Neural cell (in vitro differentiated cells): ENCODE results near the gene DUS1L.

Experiments
- EZH2 ChIP-seq: fragments of 200-600, 300-800 bp; shearing (Covaris generic), sonication (generic); IDR thresholded peaks from 2 replicates; pipeline ENCODE4 v1.6.1; 2014; ENCODE audit warnings: antibody characterized with exemption, low read length, borderline replicate concordance, mild to moderate bottlenecking; ENCODE audit not compliant: insufficient read depth, poor library complexity, severe bottlenecking
- MXI1 ChIP-seq: fragments of 450-650 bp; conservative IDR thresholded peaks from 2 replicates; pipeline ENCODE4 v1.6.1; 2014; ENCODE audit warnings: antibody characterized with exemption, mild to moderate bottlenecking; ENCODE audit not compliant: poor library complexity, severe bottlenecking
- POLR2AphosphoS5 ChIP-seq: IDR thresholded peaks from 2 replicates; pipeline ENCODE4 v1.6.1; 2012
- TF ChIP-seq, protein P1 (sequence below): fragments of 450-650 bp; IDR thresholded peaks from 2 replicates; pipeline ENCODE4 v1.5.1; 2014; ENCODE audit warnings: antibody characterized with exemption, mild to moderate bottlenecking, moderate library complexity; ENCODE audit not compliant: poor library complexity, severe bottlenecking

GRCh38 chr17:82061047-82061925, 4.3 kb downstream of the DUS1L start:
- TF ChIP-seq EZH2 (no peak), POLR2AphosphoS5 (peak; percentile 6), MXI1 (no peak)
- TF ChIP-seq, protein P1, sequence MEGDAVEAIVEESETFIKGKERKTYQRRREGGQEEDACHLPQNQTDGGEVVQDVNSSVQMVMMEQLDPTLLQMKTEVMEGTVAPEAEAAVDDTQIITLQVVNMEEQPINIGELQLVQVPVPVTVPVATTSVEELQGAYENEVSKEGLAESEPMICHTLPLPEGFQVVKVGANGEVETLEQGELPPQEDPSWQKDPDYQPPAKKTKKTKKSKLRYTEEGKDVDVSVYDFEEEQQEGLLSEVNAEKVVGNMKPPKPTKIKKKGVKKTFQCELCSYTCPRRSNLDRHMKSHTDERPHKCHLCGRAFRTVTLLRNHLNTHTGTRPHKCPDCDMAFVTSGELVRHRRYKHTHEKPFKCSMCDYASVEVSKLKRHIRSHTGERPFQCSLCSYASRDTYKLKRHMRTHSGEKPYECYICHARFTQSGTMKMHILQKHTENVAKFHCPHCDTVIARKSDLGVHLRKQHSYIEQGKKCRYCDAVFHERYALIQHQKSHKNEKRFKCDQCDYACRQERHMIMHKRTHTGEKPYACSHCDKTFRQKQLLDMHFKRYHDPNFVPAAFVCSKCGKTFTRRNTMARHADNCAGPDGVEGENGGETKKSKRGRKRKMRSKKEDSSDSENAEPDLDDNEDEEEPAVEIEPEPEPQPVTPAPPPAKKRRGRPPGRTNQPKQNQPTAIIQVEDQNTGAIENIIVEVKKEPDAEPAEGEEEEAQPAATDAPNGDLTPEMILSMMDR: no peak
